NT2/D1 (cell line): ENCODE measurements around the gene LIMK1.

Source experiments
- DNase-seq: peaks from one replicate; pipeline ENCODE4 v3.0.0-alpha.2; 2011; ENCODE audit warnings: low read depth, low spot score
- H3K27me3 ChIP-seq: 2 replicates; pipeline ENCODE4 v1.6.0; 2011; ENCODE audit warnings: mild to moderate bottlenecking; ENCODE audit not compliant: insufficient read length, insufficient read depth
- H3K36me3 ChIP-seq: 2 replicates; pipeline ENCODE4 v1.6.1; 2011; ENCODE audit warnings: mild to moderate bottlenecking, low read length, mixed read lengths; ENCODE audit not compliant: insufficient read depth, insufficient read length
- H3K4me1 ChIP-seq: 2 replicates; pipeline ENCODE4 v1.5.1; 2011; ENCODE audit not compliant: insufficient read depth, insufficient read length
- H3K4me3 ChIP-seq: 2 replicates; pipeline ENCODE4 v1.5.1; 2011; ENCODE audit warnings: low read depth; ENCODE audit not compliant: insufficient read length
- H3K9ac ChIP-seq: 2 replicates; pipeline ENCODE4 v1.6.0; 2011; ENCODE audit warnings: low read depth; ENCODE audit not compliant: insufficient read length
- H3K9me3 ChIP-seq: 2 replicates; pipeline ENCODE4 v1.5.1; 2011; ENCODE audit warnings: mild to moderate bottlenecking, low read length; ENCODE audit not compliant: insufficient read depth
- SUZ12 ChIP-seq: IDR thresholded peaks from 2 replicates; pipeline ENCODE4 v1.6.1; 2011; ENCODE audit not compliant: insufficient read length, insufficient read depth; ENCODE audit errors: extremely low read depth
- YY1 ChIP-seq: IDR thresholded peaks from 2 replicates; pipeline ENCODE4 v1.6.1; 2011; ENCODE audit not compliant: insufficient read length, insufficient read depth
- ZNF274 ChIP-seq: IDR thresholded peaks from 2 replicates; pipeline ENCODE4 v1.6.1; 2011; ENCODE audit warnings: mild to moderate bottlenecking, low read depth, low read length

Gene LIMK1

DNA sequence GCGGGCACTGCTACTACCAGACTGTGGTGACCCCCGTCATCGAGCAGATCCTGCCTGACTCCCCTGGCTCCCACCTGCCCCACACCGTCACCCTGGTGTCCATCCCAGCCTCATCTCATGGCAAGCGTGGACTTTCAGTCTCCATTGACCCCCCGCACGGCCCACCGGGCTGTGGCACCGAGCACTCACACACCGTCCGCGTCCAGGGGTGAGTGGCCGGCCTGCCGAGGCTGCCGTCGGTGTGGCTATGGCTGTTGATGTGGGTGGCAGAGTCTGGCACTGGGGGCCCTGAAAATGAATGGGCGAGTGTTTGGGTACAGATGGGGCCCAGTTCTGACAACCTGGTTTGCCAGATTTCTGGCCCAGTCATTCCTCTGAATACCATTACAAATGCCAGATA lies 15.4 kb downstream of the LIMK1 start:
- H3K4me3 ChIP-seq = no peak overlapping the region
- no peak for DNase-seq
- peaks cover 19% of the 10 kb centered on the region for H3K9me3 ChIP-seq
- H3K4me1 ChIP-seq = peaks cover 2% of the 10 kb centered on the region
- TF ChIP-seq SUZ12 (no peak), YY1 (no peak), ZNF274 (no peak)
- no peaks in the 10 kb centered on the region for H3K27me3 ChIP-seq
- H3K9ac ChIP-seq = no peak overlapping the region
- peaks cover 55% of the 10 kb centered on the region for H3K36me3 ChIP-seq

DNA sequence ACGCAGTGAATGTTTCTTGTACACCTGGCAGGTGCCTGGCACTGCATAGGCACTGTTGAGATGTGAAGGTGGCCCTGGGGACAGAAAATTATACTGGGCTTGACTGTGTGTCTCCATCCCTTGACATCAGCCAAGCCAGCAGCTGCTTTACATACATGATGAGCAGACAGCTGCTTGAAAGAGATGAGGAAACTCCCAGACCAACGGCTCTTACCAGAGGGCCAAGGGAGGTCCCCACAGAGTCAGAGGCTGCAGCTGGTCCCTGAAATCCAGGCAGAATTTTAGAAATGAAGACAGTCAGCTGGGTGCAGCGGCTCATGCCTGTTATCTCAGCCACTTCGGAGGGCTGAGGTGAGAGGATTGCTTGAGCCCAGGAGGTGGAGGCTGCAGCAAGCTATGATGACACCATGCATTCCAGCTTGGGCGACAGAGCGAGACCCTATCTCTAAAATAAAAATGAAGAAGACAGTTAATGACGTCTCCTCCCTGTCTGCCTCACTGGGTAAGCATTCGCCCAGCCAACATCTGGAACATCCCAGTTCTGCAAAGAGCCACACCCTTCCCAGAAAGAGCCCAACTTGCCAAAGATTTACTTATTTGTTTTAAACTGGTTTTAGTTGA lies 17.6 kb downstream of the LIMK1 start:
- Histone ChIP-seq H3K9me3 (peaks cover 19% of the 10 kb centered on the region), H3K27me3 (no peaks in the 10 kb centered on the region), H3K4me3 (no peak overlapping the region), H3K36me3 (peaks cover 63% of the 10 kb centered on the region), H3K9ac (no peak overlapping the region), H3K4me1 (no peaks in the 10 kb centered on the region)
- TF ChIP-seq YY1 (no peak), SUZ12 (no peak), ZNF274 (no peak)
- DNase-seq = no peak

DNA sequence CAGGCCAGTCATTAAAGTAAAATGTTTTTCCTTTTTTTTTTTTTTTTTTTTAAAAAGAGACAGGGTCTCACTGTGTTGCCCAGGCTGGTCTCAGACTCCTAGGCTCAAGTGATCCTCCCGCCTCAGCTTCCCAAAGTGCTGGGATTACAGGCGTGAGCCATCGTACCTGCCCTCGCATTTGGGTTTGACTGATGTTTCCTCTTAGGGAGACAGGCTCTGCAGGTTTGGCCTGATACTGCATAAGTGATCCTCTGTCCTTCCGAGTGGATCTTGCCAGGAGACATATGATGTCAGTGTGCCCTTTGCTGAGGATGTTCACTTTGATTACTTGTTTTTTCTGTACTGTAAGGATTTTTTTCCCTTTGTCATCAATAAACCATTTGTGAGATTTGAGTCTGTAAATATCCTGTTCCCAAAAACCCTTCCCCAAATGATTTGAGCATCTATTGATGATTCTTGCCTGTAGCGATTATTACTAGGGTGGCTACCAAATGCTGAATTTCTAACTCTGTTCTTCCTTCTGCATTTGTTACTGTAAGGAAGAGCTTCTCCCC lies 19.7 kb downstream of the LIMK1 start:
- H3K36me3 ChIP-seq = peaks cover 57% of the 10 kb centered on the region
- no peak overlapping the region for H3K9ac ChIP-seq
- H3K4me1 ChIP-seq = no peaks in the 10 kb centered on the region
- H3K4me3 ChIP-seq = no peak overlapping the region
- no peaks in the 10 kb centered on the region for H3K27me3 ChIP-seq
- peaks cover under 1% of the 10 kb centered on the region; the same call in 1 of the 2 replicates for H3K9me3 ChIP-seq
- TF ChIP-seq SUZ12 (no peak), YY1 (no peak), ZNF274 (no peak)
- no peak for DNase-seq

DNA sequence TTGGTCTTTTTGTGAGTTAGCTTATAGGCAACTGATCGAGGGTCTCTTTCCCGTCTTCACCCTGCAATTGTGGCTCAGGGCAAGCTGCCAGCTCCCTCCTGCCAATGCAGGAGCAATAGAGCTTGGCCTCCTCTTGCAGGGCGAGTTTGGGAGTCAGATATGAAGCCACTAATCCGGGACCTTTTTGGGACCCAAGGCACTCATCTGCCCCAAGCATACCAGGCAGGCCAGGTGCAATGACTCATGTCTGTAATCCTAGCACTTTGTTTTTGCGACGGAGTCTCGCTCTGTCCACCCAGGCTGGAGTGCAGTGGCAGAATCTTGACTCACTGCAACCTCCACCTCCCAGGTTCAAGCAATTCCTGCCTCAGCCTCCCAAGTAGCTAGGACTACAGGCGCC lies 21.1 kb downstream of the LIMK1 start:
- peaks cover 54% of the 10 kb centered on the region for H3K36me3 ChIP-seq
- TF ChIP-seq SUZ12 = no peak
- no peak for TF ChIP-seq ZNF274
- no peak for TF ChIP-seq YY1
- DNase-seq = no peak
- no peaks in the 10 kb centered on the region for H3K4me1 ChIP-seq
- no peak overlapping the region for H3K4me3 ChIP-seq
- H3K9ac ChIP-seq = no peak overlapping the region
- no peaks in the 10 kb centered on the region for H3K9me3 ChIP-seq
- no peaks in the 10 kb centered on the region for H3K27me3 ChIP-seq

DNA sequence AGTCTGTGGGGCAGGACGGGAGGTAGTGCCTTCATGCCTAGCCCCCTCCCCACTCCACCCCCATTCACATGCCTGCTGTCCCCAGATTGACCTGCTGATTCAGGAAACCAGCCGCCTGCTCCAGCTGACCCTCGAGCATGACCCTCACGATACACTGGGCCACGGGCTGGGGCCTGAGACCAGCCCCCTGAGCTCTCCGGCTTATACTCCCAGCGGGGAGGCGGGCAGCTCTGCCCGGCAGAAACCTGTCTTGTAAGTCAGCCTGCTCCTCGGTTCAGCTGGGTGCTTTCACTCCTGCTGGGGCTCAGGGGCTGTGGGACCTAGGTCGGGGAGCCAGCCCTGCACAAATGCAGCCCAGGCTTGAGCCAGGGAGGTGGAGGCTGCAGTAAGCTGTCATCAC lies 22.4 kb downstream of the LIMK1 start:
- Histone ChIP-seq H3K9ac (no peak overlapping the region), H3K36me3 (peaks cover 51% of the 10 kb centered on the region), H3K4me3 (no peak overlapping the region), H3K4me1 (no peaks in the 10 kb centered on the region), H3K27me3 (no peaks in the 10 kb centered on the region), H3K9me3 (no peaks in the 10 kb centered on the region)
- DNase-seq = no peak
- no peak for TF ChIP-seq ZNF274
- no peak for TF ChIP-seq YY1
- TF ChIP-seq SUZ12 = no peak

DNA sequence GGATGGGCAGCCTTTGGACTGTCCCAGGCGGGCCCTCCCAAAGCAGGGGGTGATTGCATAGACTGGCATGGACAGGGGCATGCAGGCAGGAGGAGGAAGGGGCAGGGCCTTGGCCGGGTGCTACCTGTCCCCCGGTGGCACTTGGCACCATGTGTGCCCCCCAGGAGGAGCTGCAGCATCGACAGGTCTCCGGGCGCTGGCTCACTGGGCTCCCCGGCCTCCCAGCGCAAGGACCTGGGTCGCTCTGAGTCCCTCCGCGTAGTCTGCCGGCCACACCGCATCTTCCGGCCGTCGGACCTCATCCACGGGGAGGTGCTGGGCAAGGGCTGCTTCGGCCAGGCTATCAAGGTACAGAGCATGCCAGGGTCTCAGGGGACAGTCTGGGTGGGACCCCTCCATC lies 23.2 kb downstream of the LIMK1 start:
- Histone ChIP-seq H3K9me3 (no peaks in the 10 kb centered on the region), H3K27me3 (no peaks in the 10 kb centered on the region), H3K4me3 (no peak overlapping the region), H3K9ac (no peak overlapping the region), H3K36me3 (peaks cover 50% of the 10 kb centered on the region), H3K4me1 (no peaks in the 10 kb centered on the region)
- DNase-seq = no peak
- TF ChIP-seq SUZ12 (no peak), ZNF274 (no peak), YY1 (no peak)

DNA sequence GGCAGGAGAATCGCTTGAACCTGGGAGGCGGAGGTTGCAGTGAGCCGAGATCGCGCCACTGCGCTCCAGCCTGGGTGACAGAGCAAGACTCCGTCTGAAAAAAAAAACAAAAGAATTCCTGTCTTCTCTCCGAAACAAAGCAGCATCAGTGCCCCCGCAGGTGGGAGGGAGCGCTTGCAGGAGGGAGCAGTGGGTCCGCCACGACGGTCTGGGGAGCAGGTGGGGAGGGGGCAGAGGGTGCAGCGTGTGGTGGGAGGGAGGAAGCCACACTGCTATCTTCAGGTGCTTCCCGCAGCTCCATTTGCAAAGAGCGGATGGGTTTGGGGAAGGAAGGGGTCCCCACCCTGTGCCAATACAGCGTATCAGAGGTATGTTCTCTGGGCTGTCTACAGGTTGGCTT lies 31.7 kb downstream of the LIMK1 start:
- TF ChIP-seq SUZ12 = no peak
- TF ChIP-seq YY1 = no peak
- no peak for TF ChIP-seq ZNF274
- H3K4me1 ChIP-seq = no peaks in the 10 kb centered on the region
- H3K9me3 ChIP-seq = no peaks in the 10 kb centered on the region
- H3K36me3 ChIP-seq = peaks cover 45% of the 10 kb centered on the region
- no peak overlapping the region for H3K9ac ChIP-seq
- no peaks in the 10 kb centered on the region for H3K27me3 ChIP-seq
- no peak overlapping the region for H3K4me3 ChIP-seq
- peak; percentile 55 for DNase-seq

DNA sequence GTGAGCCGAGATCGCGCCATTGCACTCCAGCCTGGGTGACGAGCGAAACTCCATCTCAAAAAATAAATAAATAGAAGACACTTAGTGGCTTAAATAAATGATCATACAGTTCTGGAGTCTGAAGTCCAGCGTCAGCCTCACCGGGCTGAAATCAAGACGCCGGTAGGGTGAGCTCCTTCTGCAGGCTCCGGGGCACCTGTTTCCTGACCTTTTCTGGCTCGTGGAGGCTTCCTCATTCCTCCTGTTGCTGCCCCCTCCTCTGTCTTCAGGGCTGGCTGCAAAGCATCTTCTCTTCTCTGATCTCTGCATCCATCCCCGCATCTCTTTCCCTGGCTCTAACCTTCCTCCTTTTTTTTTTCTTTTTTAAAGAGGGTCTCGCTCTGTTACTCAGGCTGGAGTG lies 32.8 kb downstream of the LIMK1 start:
- Histone ChIP-seq H3K9me3 (no peaks in the 10 kb centered on the region), H3K27me3 (no peaks in the 10 kb centered on the region), H3K9ac (no peak overlapping the region), H3K4me1 (no peaks in the 10 kb centered on the region), H3K4me3 (no peak overlapping the region), H3K36me3 (peaks cover 53% of the 10 kb centered on the region)
- no peak for TF ChIP-seq YY1
- DNase-seq = no peak
